ENCODE data around the gene SCYGR5. TPM values are rescaled to one million over a fixed set of nuclear protein-coding genes. Genes with fewer than 3 reads are reported as not detected.

Gene SCYGR5
- total and polyA plus RNA-seq, 2 of the 8 experiments (the other 6 are each of a cell fraction or from before 2014, with no cell fraction given): not detected

GRCh38 chr2:227617316-227618230 is 49.0 kb upstream of the SCYGR5 start, which contains the start of gene SCYGR4 (continued):
- TF ChIP-seq EZH2 (IDR thresholded peaks at IDR 0.05; ENCODE audit: low read depth, low read length, severe bottlenecking) (no peak), TEAD4 (IDR thresholded peaks at IDR 0.05; ENCODE audit: low read depth, low read length) (no peak), SIN3A (conservative IDR thresholded peaks at IDR 0.05 in 1 of 2, IDR thresholded peaks at IDR 0.05 in 1 of 2; ENCODE audit: low read depth in 1 of 2, low read length in 2 of 2) (no peak), SRF (IDR thresholded peaks at IDR 0.05; ENCODE audit: low read depth, low read length) (no peak), KDM1A (IDR thresholded peaks at IDR 0.05; ENCODE audit: borderline replicate concordance, low read length) (no peak), MAX (IDR thresholded peaks at IDR 0.05) (no peak), CHD2 (IDR thresholded peaks at IDR 0.05; ENCODE audit: low read length) (no peak), CHD7 (IDR thresholded peaks at IDR 0.05; ENCODE audit: insufficient replicate concordance, low read length) (no peak), SP4 (IDR thresholded peaks at IDR 0.05; ENCODE audit: low read length) (no peak)
